Esophagus squamous epithelium (tissue), 4 donors: ENCODE measurements around the gene CELF4.

Source experiments
- CTCF ChIP-seq, 6 experiments: fragments of 450-650 bp in 4 of 6; fragments of 200-600 bp in 2 of 6; sonication (generic) in 2 of 6; IDR thresholded peaks; one replicate each; pipeline ENCODE4 v1.5.1; 2016 to 2019; ENCODE audit warnings: antibody characterized with exemption in 6 of 6, mild to moderate bottlenecking in 4 of 6, moderate library complexity in 4 of 6
- POLR2A ChIP-seq, 4 donors: fragments of 450-650 bp; IDR thresholded peaks; one replicate each; pipeline ENCODE4 v1.6.1; 2017; ENCODE audit warnings: antibody characterized with exemption in 4 of 4, mild to moderate bottlenecking in 4 of 4, moderate library complexity in 3 of 4

GRCh38 chr18:37525262-37525585 lies 40.4 kb downstream of the CELF4 start:
- TF ChIP-seq CTCF (IDR thresholded peaks at IDR 0.05) (no peak), POLR2A (IDR thresholded peaks at IDR 0.05) (no peak)
